Heart left ventricle (tissue), 16 donors: ENCODE measurements around the gene ATP5PB. TPM values are rescaled to one million over a fixed set of nuclear protein-coding genes. Genes with fewer than 3 reads are reported as not detected.

ENCODE experiments used
- ATAC-seq, 4 donors: fragments of 200-7000 bp; cut with Tn5 transposase; one replicate each; pipeline ENCODE4 v1.9.1; 2020 to 2022; ENCODE audit warnings: moderate library complexity in 4 of 4, mild to moderate bottlenecking in 3 of 4, moderate number of reproducible peaks in 1 of 4
- DNase-seq, 5 donors: peaks; one replicate each; pipeline ENCODE4 v3.0.0-alpha.2; 2020
- H3K27ac ChIP-seq, 12 donors: fragments of 200-600 bp; sonication (generic) in 4 of 12; one replicate each; pipeline versions ENCODE4 v1.5.0 to v1.8.0; 2016 to 2022; ENCODE audit warnings: mild to moderate bottlenecking in 2 of 12
- H3K27me3 ChIP-seq, 9 donors: fragments of 200-600 bp; sonication (generic) in 2 of 9; one replicate each; pipeline versions ENCODE4 v1.5.1 to v1.8.0; 2016 to 2022; ENCODE audit warnings: mild to moderate bottlenecking in 3 of 9
- H3K36me3 ChIP-seq, 9 donors: fragments of 200-600 bp; sonication (generic) in 2 of 9; one replicate each; pipeline versions ENCODE4 v1.5.0 to v1.8.0; 2018 to 2022; ENCODE audit warnings: mild to moderate bottlenecking in 2 of 9
- H3K4me1 ChIP-seq, 12 donors: fragments of 200-600 bp; sonication (generic) in 4 of 12; one replicate each; pipeline versions ENCODE4 v1.5.0 to v1.8.0; 2016 to 2022; ENCODE audit warnings: mild to moderate bottlenecking in 3 of 12
- H3K4me3 ChIP-seq, 12 donors: fragments of 200-600 bp; sonication (generic) in 4 of 12; one replicate each; pipeline versions ENCODE4 v1.5.0 to v1.8.0; 2017 to 2022; ENCODE audit warnings: mild to moderate bottlenecking in 9 of 12, moderate library complexity in 4 of 12
- H3K9me3 ChIP-seq, 12 donors: fragments of 200-600 bp; sonication (generic) in 4 of 12; one replicate each; pipeline versions ENCODE4 v1.5.0 to v1.8.0; 2016 to 2022; ENCODE audit warnings: mild to moderate bottlenecking in 1 of 12
- CTCF ChIP-seq, 12 donors: fragments of 200-600 bp; sonication (generic) in 4 of 12; IDR thresholded peaks; one replicate each; pipeline versions ENCODE4 v1.5.0 to v1.8.0; 2018 to 2022; ENCODE audit warnings: antibody characterized with exemption in 12 of 12, mild to moderate bottlenecking in 5 of 12
- POLR2A ChIP-seq, 2 donors: fragments of 450-650 bp; IDR thresholded peaks; one replicate each; pipeline ENCODE4 v1.6.1; 2017; ENCODE audit warnings: antibody characterized with exemption in 2 of 2, mild to moderate bottlenecking in 2 of 2, moderate library complexity in 2 of 2
- WGBS, 4 donors: extraction: QIAGEN DNeasy Blood & Tissue Kit in 2 of 4; methylation state at CpG; one replicate each; pipeline versions ENCODE4 v1.1.5 to v1.1.7; 2013 to 2018; 5-methylcytosine and 5-hydroxymethylcytosine counted together
- intact Hi-C, 10 donors: fragments of 100-400 bp; cut with DNase I; formaldehyde crosslinking; loops; one replicate each; pipeline versions ENCODE4 v1.11.1 to v1.14.2; 2022
- polyA plus RNA-seq, 2 donors: library from polyadenylated mRNA; stranded (reverse); fragments of 200-250 nt; gene quantifications; one replicate each; pipeline ENCODE4 v1.2.3, GENCODE V29; 2013
- total RNA-seq, 9 donors: library from RNA; depleted of rRNA in 2 of 9; stranded (reverse); fragments of >200 nt in 2 of 9; fragmentation: NEBNext Ultra II Directional in 3 of 9; extraction: Animal tissue kit (Norgen Biotek cat#: 25700) in 3 of 9; gene quantifications; one replicate each; pipeline versions ENCODE4 v1.1.0 to v1.2.4, GENCODE V29; 2016 to 2023
- donor health status: ischemic (EF 13 %, LVEDD 7.1; RV severe dilation, severe dysfunction).
- donor health status: healthy with polysubstance abuse.
- donor health status: DM: no; HTN: yes; CAD: no.
- donor health status: DM: no; HTN: no; CAD: no.
- donor health status: ischemic (EF 25% LVEDD 6.9; RV normal size, moderate dysfunction).
- donor health status: ischemic (EF 25% LVEDD 5.7; RV mildly dilated, moderate dysfunction).
- donor health status: healthy.
- donor health status: DM: yes; HTN: yes; CAD: no.
- donor health status: ischemic (EF 35%, LVEDD 5.7; RV mildly dilated, moderate dysfunction).
- donor health status: nonischemic (EF 11% LVEDD 7.7; RV severe dilation, severe dysfunction).
- donor health status: DM: yes; HTN: yes; CAD: no.
- donor health status: PGD.
- donor health status: ischemic (EF 29% LVEDD 5.4; RV normal size, mild dysfunction).
- donor health status: nonischemic (EF 23%, LVEDD 6.1; RV moderate dilation, normal function).

The ATP5PB gene
- total and polyA plus RNA-seq, 11 donors, result 394 to 878 (median 625) TPM

GRCh38 chr1:111483876-111484275, 34.6 kb downstream of the ATP5PB start:
- TF ChIP-seq POLR2A (IDR thresholded peaks at IDR 0.05) (no peak), CTCF (IDR thresholded peaks at IDR 0.05) (no peak)
- peak overlapping the region in 2 of 12 donors; percentile 1 to 60 for H3K27ac ChIP-seq
- DNase-seq (no peak), ATAC-seq (no peak)
- H3K27me3 ChIP-seq, result no peaks in the 10 kb centered on the region
- H3K9me3 ChIP-seq, result no peaks in the 10 kb centered on the region
- peaks cover 0 to 76% (median 12%) of the 10 kb centered on the region in 12 donors for H3K4me1 ChIP-seq
- intact Hi-C loops, result loop anchor here in 9 of 10 donors (2.0 to 10.0 kb wide), 9 partner anchors 173 to 891 kb away; partner anchors contain the start of gene DDX20 (in 1 of the 9)
- WGBS, 4 donors, result 64 to 94% (median 80%) methylated on average over 2 of the region's 2 CpGs
- H3K36me3 ChIP-seq, result no peaks in the 10 kb centered on the region
- H3K4me3 ChIP-seq, result no peak overlapping the region

- no peaks in the 10 kb centered on the region for H3K36me3 ChIP-seq
- ATAC-seq (no peak), DNase-seq (no peak)
- H3K27ac ChIP-seq, result peak overlapping the region in 1 of 12 donors; percentile 64
- no peak overlapping the region for H3K4me3 ChIP-seq
- TF ChIP-seq CTCF (IDR thresholded peaks at IDR 0.05) (no peak), POLR2A (IDR thresholded peaks at IDR 0.05) (no peak)
- no peaks in the 10 kb centered on the region for H3K9me3 ChIP-seq
- intact Hi-C loops, result loop anchor here in 7 of 10 donors (5.0 to 10.0 kb wide), 7 partner anchors 228 to 890 kb away; partner anchors contain the start of gene DDX20 (in 1 of the 7)
- no peaks in the 10 kb centered on the region for H3K27me3 ChIP-seq
- peaks cover 0 to 76% (median 12%) of the 10 kb centered on the region in 12 donors for H3K4me1 ChIP-seq
Measured at GRCh38 chr1:111484391-111485026, 35.2 kb downstream of the ATP5PB start.

- intact Hi-C loops, result loop anchor here in 2 of 10 donors (10.0 kb wide), 2 partner anchors 878 to 888 kb away; no protein-coding TSS in a partner anchor
- Histone ChIP-seq H3K27ac (peak overlapping the region in 1 of 12 donors; percentile 92), H3K27me3 (no peaks in the 10 kb centered on the region), H3K4me1 (peaks cover 0 to 81% (median 10%) of the 10 kb centered on the region in 12 donors), H3K4me3 (peak overlapping the region in 1 of 12 donors; percentile 43), H3K36me3 (no peaks in the 10 kb centered on the region), H3K9me3 (no peaks in the 10 kb centered on the region)
- 86 to 98% (median 95%) methylated on average over 7 of the region's 7 CpGs for WGBS, 4 donors
- TF ChIP-seq POLR2A (IDR thresholded peaks at IDR 0.05) (no peak), CTCF (IDR thresholded peaks at IDR 0.05) (no peak)
- ATAC-seq (no peak), DNase-seq (no peak)
Measured at GRCh38 chr1:111486431-111486830, 37.2 kb downstream of the ATP5PB start.

- H3K27me3 ChIP-seq, result no peaks in the 10 kb centered on the region
- WGBS, 4 donors, result 88 to 93% (median 91%) methylated on average over 6 of the region's 6 CpGs
- peak overlapping the region in 1 of 12 donors; percentile 92 for H3K27ac ChIP-seq
- DNase-seq, result no peak
- TF ChIP-seq POLR2A (IDR thresholded peaks at IDR 0.05) (no peak), CTCF (IDR thresholded peaks at IDR 0.05) (no peak)
- intact Hi-C loops, result loop anchor here in 2 of 10 donors (10.0 kb wide), 2 partner anchors 878 to 888 kb away; no protein-coding TSS in a partner anchor
- H3K4me1 ChIP-seq, result peaks cover 0 to 81% (median 3%) of the 10 kb centered on the region in 12 donors
- no peak for ATAC-seq
- no peaks in the 10 kb centered on the region for H3K9me3 ChIP-seq
- H3K36me3 ChIP-seq, result no peaks in the 10 kb centered on the region
- peak overlapping the region in 1 of 12 donors; percentile 43 for H3K4me3 ChIP-seq
Measured at GRCh38 chr1:111487133-111487532, 37.9 kb downstream of the ATP5PB start.
